DOHH2 (cell line): ENCODE results near the gene ZNF813.
"Not testable (repeated sequence)": the region's sequence is repeated elsewhere in the genome, so short reads cannot be mapped to it uniquely, and the experiment has no call there.

ENCODE experiments used
- CTCF ChIP-seq: fragments of 200-600 bp; sonication (generic); IDR thresholded peaks from one replicate; pipeline ENCODE4 v1.5.1; 2014; ENCODE audit warnings: antibody characterized with exemption, mild to moderate bottlenecking, low read depth, low read length; ENCODE audit not compliant: poor library complexity, severe bottlenecking
- EZH2phosphoT487 ChIP-seq: fragments of 200-600 bp; sonication (generic); IDR thresholded peaks from 2 replicates; pipeline ENCODE4 v1.6.1; 2017; ENCODE audit warnings: borderline replicate concordance, mild to moderate bottlenecking, antibody characterized with exemption, low read length, moderate library complexity, mixed read lengths

GRCh38 chr19:53483751-53484150 is 16.2 kb downstream of the ZNF813 start:
- TF ChIP-seq CTCF, EZH2phosphoT487: not testable (repeated sequence)
